Measurements from ENCODE around the gene SECTM1.

The SECTM1 gene

DNA sequence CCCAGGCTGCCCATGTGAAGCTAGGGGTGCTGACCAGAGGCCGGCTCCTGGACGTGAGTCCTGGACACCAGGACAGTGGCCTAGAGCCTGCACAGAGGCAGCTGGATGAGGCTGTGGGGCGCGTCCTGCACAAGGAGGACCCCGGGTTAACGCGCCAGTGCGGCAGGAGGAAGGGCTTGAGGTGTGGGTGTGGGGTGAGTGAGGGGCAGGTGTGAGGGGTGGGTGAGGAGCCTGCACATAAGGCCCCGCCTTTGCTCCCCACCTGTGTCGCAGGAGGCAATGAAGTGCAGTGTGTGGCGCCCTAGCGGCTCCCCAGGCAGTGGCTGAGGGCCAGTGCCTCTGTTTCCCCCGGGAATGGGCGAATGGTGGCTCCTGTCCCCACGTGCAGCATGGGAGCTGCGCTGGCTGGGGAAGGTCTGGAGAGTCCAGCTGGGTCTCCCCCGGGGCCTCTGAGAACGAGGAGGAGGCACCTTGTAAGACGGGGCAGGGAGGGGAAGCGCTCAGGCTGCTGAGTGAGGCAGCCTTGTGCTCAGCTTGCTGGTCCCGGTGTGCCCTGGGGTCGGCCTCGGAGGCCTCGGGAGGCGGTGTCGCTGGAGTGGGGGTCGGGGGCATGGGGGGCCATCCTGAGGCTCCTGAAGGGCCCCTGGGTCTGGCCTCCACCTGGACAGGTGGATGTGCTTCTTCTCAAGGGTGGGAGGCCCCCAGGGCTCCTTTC is 19.4 kb downstream of the SECTM1 start:
- no peak for DNase-seq

DNA sequence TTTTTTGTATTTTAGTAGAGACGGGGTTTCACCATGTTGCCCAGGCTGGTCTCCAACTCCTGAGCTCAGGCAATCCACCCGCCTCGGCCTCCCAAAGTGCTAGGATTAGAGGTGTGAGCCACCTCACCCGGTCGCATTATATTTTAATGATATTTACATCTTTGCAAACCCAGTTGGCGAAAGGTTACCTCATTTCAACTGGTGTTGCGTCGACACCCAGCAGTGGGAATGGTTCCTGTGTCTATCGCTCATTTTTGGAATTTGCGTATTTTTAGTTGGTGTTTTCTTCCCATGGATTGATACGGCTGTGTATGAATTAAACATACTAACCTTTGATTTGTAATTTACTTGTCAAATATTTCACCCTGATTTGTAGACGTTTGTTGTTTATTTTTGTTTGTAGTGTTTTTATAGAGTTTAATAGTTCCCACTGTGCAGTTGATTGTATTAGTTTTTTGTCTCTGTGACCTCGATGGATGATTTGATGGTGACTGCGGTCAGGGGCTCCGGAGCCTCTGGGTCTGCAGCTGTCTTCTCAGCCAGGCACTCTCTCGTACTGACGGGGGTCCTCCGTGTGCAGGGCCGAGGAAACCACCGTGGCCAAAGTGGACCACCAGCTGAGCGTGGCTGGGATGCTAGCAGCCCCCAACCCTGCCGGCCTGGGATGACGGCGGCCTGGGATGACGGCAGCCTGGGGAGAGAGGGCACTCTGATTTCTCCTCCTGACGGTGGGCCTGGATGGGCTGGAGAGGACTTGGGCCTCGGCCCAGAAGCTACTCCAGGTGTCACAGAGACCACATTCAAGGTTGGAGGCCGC is 20.2 kb downstream of the SECTM1 start:
- DNase-seq: no peak

- DNase-seq: no peak
Measured at GRCh38 chr17:82311971-82312370, 21.6 kb downstream of the SECTM1 start.

- DNase-seq: no peak
Measured at GRCh38 chr17:82310877-82311276, 22.7 kb downstream of the SECTM1 start.

GRCh38 chr17:82309656-82310570 is 23.7 kb downstream of the SECTM1 start:
- no peak for DNase-seq

- DNase-seq: no peak
Measured at GRCh38 chr17:82305727-82306300, 27.8 kb downstream of the SECTM1 start.

DNA sequence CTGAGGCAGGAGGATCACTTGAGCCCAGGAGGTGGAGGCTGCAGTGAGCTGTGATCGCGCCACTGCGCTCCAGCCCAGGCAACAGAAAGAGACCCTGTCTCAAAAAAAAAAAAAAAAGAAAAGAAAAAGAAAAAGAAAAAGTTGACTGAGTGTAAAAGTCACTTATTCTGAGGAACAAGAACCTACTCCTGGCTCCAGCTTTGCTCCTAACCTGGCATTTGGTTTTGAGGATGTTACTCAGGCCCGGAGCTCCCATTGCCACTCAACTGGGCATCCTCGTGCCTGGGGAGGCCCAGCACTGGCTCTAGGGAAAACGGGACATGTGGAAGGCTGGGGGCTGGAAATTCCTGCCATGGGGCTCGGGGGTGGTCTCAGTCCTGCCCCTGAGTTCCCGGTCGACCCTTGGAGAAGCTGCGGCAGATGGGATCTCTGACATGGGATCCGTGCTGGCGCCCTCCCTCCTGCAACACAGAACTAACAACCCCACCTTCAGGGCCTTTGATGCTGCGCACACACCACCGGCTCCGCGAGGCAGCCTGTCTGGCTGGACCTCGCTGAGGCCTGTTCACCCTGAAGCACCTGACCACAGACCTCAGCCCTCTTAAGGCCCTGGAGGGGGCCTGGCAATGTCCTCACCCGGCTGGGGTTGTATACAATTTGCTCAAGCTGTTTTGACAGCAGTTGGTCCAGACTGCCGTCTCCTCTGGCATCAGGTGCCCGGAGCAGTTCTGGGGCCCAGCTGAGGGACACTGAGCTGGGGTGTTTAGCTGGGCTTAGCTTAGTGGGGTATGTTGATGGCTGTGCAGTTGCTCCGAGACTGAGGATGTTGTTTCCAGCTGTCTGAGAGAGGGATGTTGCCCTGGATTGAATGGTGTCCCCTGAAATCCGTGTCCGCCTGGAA is 28.5 kb downstream of the SECTM1 start:
- no peak for DNase-seq

GRCh38 chr17:82303944-82304808 is 29.4 kb downstream of the SECTM1 start:
- no peak for DNase-seq

DNA sequence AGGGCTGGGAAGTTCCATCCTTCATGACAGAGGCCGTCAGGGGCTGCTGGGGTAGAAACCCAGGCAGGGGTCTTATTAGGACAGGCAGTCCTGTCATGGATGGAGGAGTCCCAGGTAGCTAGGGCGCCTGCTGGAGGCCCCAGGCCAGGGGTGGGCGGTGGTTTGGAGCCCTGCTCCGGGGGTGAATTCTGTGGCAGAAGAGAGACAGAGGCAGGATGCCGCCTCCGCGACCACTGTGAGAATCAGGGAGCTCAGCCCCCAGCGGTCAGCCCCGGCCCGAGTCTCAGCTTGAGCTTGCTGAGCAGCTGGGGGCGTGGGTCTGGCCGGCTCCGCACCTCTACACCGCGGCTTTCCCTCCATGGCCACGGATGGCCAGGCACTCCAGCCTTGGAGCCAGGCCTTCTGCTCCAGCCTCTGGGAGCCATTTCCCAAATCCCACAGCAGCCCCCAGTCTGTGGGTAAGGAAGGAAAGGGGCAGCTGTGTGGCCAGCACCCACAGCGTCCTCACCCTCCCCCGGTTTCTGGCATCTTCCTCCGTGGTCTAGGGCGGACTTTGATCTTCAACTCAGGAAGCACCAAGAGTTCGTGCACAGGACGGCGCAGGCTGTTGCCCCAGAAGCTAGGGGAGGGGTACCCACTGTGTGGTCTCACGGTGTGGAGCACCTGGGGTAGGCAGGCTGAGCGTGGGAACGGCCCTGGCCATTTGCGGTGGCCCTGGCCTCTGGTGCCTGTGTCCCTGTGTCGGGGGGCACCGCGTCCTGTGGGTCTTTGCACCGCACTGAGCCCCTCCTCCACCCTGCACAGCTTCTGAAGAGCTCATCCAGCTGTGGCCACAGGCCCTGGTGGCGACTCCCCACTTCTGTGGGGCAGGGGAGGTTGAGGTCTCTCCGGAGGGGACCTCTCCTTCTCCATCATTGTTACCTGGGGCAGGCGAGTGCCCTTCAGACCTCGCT is 30.3 kb downstream of the SECTM1 start:
- no peak for DNase-seq

DNA sequence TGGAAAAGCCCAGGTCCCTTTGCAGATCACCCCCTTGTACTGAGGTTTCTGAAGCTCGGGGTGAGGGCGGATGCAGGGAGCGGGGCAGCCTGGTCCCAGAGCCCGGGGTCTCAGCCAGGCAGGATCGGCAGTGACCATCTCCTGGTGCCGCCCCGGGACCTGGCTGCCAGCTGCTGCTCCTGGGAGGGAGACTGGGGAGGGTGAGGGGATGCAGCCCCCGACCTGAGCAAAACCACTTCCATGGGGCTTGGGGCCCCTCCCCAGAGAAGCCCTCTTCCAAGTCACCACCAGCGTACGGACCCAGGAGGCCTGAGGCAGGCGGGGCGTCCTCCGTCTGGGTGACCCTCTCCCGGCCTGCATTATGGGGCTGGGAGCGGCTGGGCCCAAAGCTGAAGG is 31.0 kb downstream of the SECTM1 start:
- DNase-seq: no peak

DNA sequence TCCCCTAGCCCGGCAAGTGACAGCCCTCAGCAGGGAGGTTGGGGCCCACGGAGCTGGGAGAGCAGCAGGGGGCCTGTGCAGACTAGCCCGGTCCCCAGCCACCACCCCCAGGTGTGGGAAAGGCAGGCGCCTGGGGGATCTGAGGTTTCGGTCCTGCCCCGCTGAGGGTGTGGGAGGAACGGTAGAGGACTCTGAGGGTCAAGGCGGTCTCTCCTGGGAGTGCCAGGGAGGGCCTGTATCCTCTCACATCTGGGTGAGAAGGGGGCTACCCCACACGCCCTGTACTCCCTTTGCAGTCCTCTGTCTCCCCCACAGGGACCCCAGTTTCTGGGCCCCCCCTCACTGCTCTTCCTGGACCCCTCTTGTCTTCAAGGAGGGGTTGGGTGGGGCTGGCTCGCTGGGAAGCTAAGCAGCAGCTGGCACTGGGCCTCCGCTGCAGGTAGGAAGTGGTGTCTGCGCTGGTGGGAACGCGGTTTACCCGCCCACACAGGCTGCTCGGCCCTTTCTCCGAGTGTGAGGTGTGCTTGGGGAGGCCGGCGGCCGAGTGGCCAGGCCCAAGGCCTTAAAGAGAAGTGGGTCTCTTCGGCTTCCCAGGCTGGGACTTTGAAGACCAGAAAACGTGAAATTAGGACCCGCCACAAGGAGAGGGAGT is 31.5 kb downstream of the SECTM1 start:
- peak in 1 of 4 experiments; percentile 46 for DNase-seq

- no peak for DNase-seq
Measured at GRCh38 chr17:82301300-82301915, 32.2 kb downstream of the SECTM1 start.

GRCh38 chr17:82300707-82301270 is 32.8 kb downstream of the SECTM1 start:
- DNase-seq: peak; percentile 68 to 89 (median 76)

DNA sequence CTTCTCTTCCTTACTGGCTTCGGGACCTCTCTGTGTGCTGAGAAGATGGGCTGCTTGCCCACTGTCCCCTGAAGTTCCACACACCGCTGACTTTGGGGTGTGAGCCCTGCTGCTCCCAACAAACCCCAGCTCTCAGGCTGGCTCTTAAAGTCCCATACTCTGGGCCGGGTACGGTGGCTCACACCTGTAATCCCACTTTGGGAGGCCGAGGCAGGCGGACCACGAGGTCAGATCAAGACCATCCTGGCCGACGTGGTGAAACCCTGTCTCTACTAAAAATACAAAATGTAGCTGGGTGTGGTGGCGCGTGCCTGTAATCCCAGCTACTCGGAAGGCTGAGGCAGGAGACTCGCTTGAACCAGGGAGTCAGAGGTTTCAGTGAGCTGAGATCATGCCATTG is 33.3 kb downstream of the SECTM1 start:
- no peak for DNase-seq

- no peak for DNase-seq
Measured at GRCh38 chr17:82299452-82299851, 34.1 kb downstream of the SECTM1 start.

GRCh38 chr17:82298538-82299421 is 34.8 kb downstream of the SECTM1 start:
- DNase-seq: no peak
